Measurements from ENCODE around the gene NCOA3. TPM values are rescaled to one million over a fixed set of nuclear protein-coding genes. Genes with fewer than 3 reads are reported as not detected.
A peak's percentile ranks its signal among the peaks of the same experiment; 100 is the strongest.

The NCOA3 gene
- total RNA-seq, 1 experiment from 2014 or later: 31.1 TPM

DNA sequence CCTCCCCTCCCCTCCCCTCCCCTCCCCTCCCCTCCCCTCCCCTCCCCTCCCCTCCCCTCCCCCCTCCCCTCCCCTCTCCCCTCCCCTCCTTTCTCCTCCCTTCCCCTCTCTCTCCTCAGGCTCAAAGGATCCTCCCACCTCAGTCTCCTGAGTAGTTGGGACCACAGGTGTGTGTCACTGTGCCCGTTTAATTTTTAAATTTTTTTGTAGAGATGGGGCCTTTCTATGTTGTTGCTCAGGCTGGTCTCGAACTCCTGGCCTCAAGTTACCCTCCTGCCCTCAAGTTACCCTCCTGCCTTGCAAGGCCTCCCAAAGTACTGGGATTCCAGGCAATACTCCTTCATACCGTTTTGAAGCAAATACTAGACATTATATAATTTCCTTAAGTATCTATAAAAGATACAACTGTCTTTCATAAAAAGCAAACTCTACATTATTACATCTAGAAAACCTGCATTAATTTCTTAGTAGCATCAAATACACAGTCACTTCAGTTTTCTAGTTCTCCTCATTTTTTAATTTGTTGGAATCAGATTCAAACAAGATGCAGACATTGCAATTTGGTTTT, 39.8 kb downstream of the NCOA3 start:
- H3K4me3 ChIP-seq (ENCODE audit: low read length): no peak overlapping the region
- H2AFZ ChIP-seq (ENCODE audit: low read length): no peak overlapping the region
- H4K20me1 ChIP-seq (ENCODE audit: low read length): 0 out of 2 replicates have a peak, but pooled peaks cover 3% of the 10 kb centered on the region
- H3K36me3 ChIP-seq (ENCODE audit: low read depth, low read length): no peaks in the 10 kb centered on the region
- no peak overlapping the region for H3K27ac ChIP-seq (ENCODE audit: low read length)
- H3F3A ChIP-seq (ENCODE audit: low read length, unreplicated experiment): no peaks in the 10 kb centered on the region
- intact Hi-C loops (cut with micrococcal nuclease): no loop called here
- CTCF ChIA-PET: no interaction called here
- no peaks in the 10 kb centered on the region for H3K27me3 ChIP-seq (ENCODE audit: low read length)
- POLR2A ChIA-PET (ENCODE audit: unreplicated experiment): interaction anchor here (0.7 kb wide), 1 partner anchor 25 kb away, joined by 5 read pairs; no protein-coding TSS in a partner anchor
- H3K9ac ChIP-seq (ENCODE audit: low read length): no peak overlapping the region
- no peaks in the 10 kb centered on the region for H3K9me2 ChIP-seq (replicated peaks; ENCODE audit: low read length)
- peaks cover 89% of the 10 kb centered on the region for H3K79me2 ChIP-seq (ENCODE audit: low read length)
- ATAC-seq (no peak), DNase-seq (no peak)
- TF ChIP-seq EZH2phosphoT487 (IDR thresholded peaks at IDR 0.05; ENCODE audit: borderline replicate concordance, low read length): no peak
- no peak for TF ChIP-seq EZH2 (IDR thresholded peaks at IDR 0.05; ENCODE audit: low read length, unreplicated experiment)
- TF ChIP-seq, protein P1, sequence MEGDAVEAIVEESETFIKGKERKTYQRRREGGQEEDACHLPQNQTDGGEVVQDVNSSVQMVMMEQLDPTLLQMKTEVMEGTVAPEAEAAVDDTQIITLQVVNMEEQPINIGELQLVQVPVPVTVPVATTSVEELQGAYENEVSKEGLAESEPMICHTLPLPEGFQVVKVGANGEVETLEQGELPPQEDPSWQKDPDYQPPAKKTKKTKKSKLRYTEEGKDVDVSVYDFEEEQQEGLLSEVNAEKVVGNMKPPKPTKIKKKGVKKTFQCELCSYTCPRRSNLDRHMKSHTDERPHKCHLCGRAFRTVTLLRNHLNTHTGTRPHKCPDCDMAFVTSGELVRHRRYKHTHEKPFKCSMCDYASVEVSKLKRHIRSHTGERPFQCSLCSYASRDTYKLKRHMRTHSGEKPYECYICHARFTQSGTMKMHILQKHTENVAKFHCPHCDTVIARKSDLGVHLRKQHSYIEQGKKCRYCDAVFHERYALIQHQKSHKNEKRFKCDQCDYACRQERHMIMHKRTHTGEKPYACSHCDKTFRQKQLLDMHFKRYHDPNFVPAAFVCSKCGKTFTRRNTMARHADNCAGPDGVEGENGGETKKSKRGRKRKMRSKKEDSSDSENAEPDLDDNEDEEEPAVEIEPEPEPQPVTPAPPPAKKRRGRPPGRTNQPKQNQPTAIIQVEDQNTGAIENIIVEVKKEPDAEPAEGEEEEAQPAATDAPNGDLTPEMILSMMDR (conservative IDR thresholded peaks at IDR 0.05; ENCODE audit: low read depth, low read length): no peak
- BruUV-seq (replicated peaks): no TSS peak
- no peaks in the 10 kb centered on the region for H3K9me3 ChIP-seq (ENCODE audit: low read length)
- H3K4me2 ChIP-seq (ENCODE audit: low read length): no peak overlapping the region
- H3K4me1 ChIP-seq (ENCODE audit: insufficient read depth, low read length): peaks cover 22% of the 10 kb centered on the region

DNA sequence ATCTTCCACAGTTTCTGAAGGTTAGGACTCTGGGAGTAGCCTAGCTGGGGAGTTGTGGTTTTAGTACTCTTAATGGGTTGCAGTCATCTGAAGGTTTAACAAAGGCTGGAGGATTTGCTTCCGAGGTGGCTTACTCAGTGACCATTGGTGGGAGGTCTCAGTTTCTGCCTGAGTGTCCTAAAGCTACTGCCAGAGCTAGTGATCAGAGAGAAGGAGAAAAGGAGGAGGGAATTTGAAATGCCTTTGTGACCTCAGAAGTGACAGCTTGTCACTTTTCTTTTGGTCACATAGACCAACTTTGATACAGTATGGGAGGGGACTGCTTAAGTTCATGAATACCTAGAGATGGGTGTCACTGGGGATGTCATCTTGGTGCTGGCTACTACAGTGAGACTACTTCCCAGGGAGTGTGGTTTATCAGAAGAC, 41.3 kb downstream of the NCOA3 start:
- Histone ChIP-seq H3K27me3 (ENCODE audit: low read length) (no peaks in the 10 kb centered on the region), H3K4me2 (ENCODE audit: low read length) (no peak overlapping the region), H2AFZ (ENCODE audit: low read length) (no peak overlapping the region), H3K9ac (ENCODE audit: low read length) (no peak overlapping the region), H4K20me1 (ENCODE audit: low read length) (0 out of 2 replicates have a peak, but pooled peaks cover 3% of the 10 kb centered on the region), H3K4me3 (ENCODE audit: low read length) (no peak overlapping the region), H3K9me3 (ENCODE audit: low read length) (no peaks in the 10 kb centered on the region), H3K27ac (ENCODE audit: low read length) (no peak overlapping the region), H3K9me2 (replicated peaks; ENCODE audit: low read length) (no peaks in the 10 kb centered on the region), H3F3A (ENCODE audit: low read length, unreplicated experiment) (no peaks in the 10 kb centered on the region), H3K79me2 (ENCODE audit: low read length) (peaks cover 88% of the 10 kb centered on the region), H3K36me3 (ENCODE audit: low read depth, low read length) (no peaks in the 10 kb centered on the region), H3K4me1 (ENCODE audit: insufficient read depth, low read length) (peaks cover 22% of the 10 kb centered on the region)
- no peak for DNase-seq
- no peak for ATAC-seq
- ChIA-PET CTCF (interaction anchor here (0.5 kb wide), 1 partner anchor 29 kb away, joined by 6 read pairs; no protein-coding TSS in a partner anchor), POLR2A (ENCODE audit: unreplicated experiment) (no interaction called here)
- TF ChIP-seq, protein P1 (conservative IDR thresholded peaks at IDR 0.05; ENCODE audit: low read depth, low read length): no peak
- TF ChIP-seq EZH2phosphoT487 (IDR thresholded peaks at IDR 0.05; ENCODE audit: borderline replicate concordance, low read length) (no peak), EZH2 (IDR thresholded peaks at IDR 0.05; ENCODE audit: low read length, unreplicated experiment) (no peak)
- BruUV-seq (replicated peaks): no TSS peak
- intact Hi-C loops (cut with micrococcal nuclease): no loop called here

- H4K20me1 ChIP-seq (ENCODE audit: low read length): 0 out of 2 replicates have a peak, but pooled peaks cover 3% of the 10 kb centered on the region
- BruUV-seq (replicated peaks): no TSS peak
- no peak overlapping the region for H3K4me2 ChIP-seq (ENCODE audit: low read length)
- no peaks in the 10 kb centered on the region for H3F3A ChIP-seq (ENCODE audit: low read length, unreplicated experiment)
- no peak overlapping the region for H2AFZ ChIP-seq (ENCODE audit: low read length)
- no peaks in the 10 kb centered on the region for H3K27me3 ChIP-seq (ENCODE audit: low read length)
- ChIA-PET POLR2A (ENCODE audit: unreplicated experiment) (interaction anchor here (0.6 kb wide), 1 partner anchor 33 kb away, joined by 5 read pairs; no protein-coding TSS in a partner anchor), CTCF (interaction anchor here (0.5 to 0.6 kb wide), 3 partner anchors 14 to 181 kb away, joined by 3 to 7 read pairs (median 3); no protein-coding TSS in a partner anchor)
- TF ChIP-seq EZH2phosphoT487 (IDR thresholded peaks at IDR 0.05; ENCODE audit: borderline replicate concordance, low read length) (no peak), EZH2 (IDR thresholded peaks at IDR 0.05; ENCODE audit: low read length, unreplicated experiment) (no peak)
- TF ChIP-seq, protein P1 (conservative IDR thresholded peaks at IDR 0.05; ENCODE audit: low read depth, low read length): no peak
- peaks cover 84% of the 10 kb centered on the region for H3K79me2 ChIP-seq (ENCODE audit: low read length)
- no peaks in the 10 kb centered on the region for H3K9me3 ChIP-seq (ENCODE audit: low read length)
- no peaks in the 10 kb centered on the region for H3K9me2 ChIP-seq (replicated peaks; ENCODE audit: low read length)
- no peak overlapping the region for H3K27ac ChIP-seq (ENCODE audit: low read length)
- peak; percentile 62 for ATAC-seq
- peak; percentile 56 for DNase-seq
- no peak overlapping the region for H3K4me3 ChIP-seq (ENCODE audit: low read length)
- peaks cover 22% of the 10 kb centered on the region for H3K4me1 ChIP-seq (ENCODE audit: insufficient read depth, low read length)
- no peak overlapping the region for H3K9ac ChIP-seq (ENCODE audit: low read length)
- intact Hi-C loops (cut with micrococcal nuclease): no loop called here
- H3K36me3 ChIP-seq (ENCODE audit: low read depth, low read length): no peaks in the 10 kb centered on the region
Observed at GRCh38 chr20:47544240-47544639, 42.6 kb downstream of the NCOA3 start.
